K562 (cell line): Measurements from ENCODE around the gene DENND10. TPM values are rescaled to one million over a fixed set of nuclear protein-coding genes. Genes with fewer than 3 reads are reported as not detected.
A peak's percentile ranks its signal among the peaks of the same experiment; 100 is the strongest.
"Not testable (repeated sequence)": the region's sequence is repeated elsewhere in the genome, so short reads cannot be mapped to it uniquely, and the experiment has no call there.

Source experiments
- ATAC-seq: fragments of 200-7000 bp; cut with Tn5 transposase; 3 replicates; pipeline ENCODE4 v1.9.1; 2020; ENCODE audit warnings: moderate library complexity
- BruUV-seq: library from RNA; stranded (reverse); fragments of 400-500 nt; replicated peaks from 2 replicates; lab custom pipeline; 2021; lab: Mats Ljungman, UMichigan
- CTCF ChIA-PET: fragments of 300-600 bp; formaldehyde crosslinking; extraction: SDS; loops from one replicate; lab custom pipeline; 2021; ENCODE audit warnings: low intra/inter-chr PET ratio; lab: Yijun Ruan, JAX
- POLR2A ChIA-PET: fragments of 300-600, 350-650 bp; sonication (Branson Sonifier 250); formaldehyde crosslinking; extraction: SDS; loops from one replicate; lab custom pipeline; 2021; ENCODE audit warnings: antibody characterized with exemption, inconsistent platforms; lab: Yijun Ruan, JAX
- DNase-seq, 4 experiments: peaks; one replicate each; pipeline versions ENCODE4 v3.0.0 to v3.0.0-alpha.2; 2011 to 2018; ENCODE audit warnings: low spot score in 3 of 4, mixed read lengths in 3 of 4; ENCODE audit errors: extremely low read depth in 1 of 4
- FAIRE-seq: peaks from 2 replicates; lab custom pipeline; 2011; peaks lifted over from hg19 to GRCh38; lab: Jason Lieb, UNC
- H2AFZ ChIP-seq: 2 replicates; pipeline ENCODE4 v1.6.0; 2011; ENCODE audit warnings: low read depth, low read length, control low read depth, inconsistent platforms
- H3K27ac ChIP-seq: fragments of 200-600 bp; 3 replicates; pipeline ENCODE4 v1.8.0; 2011; ENCODE audit warnings: low read depth, mild to moderate bottlenecking, control low read depth, inconsistent platforms, low read length, moderate library complexity, mixed read lengths; ENCODE audit errors: extremely low read depth
- H3K27me3 ChIP-seq, 2 experiments: fragments of 300-600 bp in 1 of 2; 2 replicates in 1 of 2; 3 replicates in 1 of 2; pipeline versions ENCODE4 v1.6.0 to v1.8.0; 2011; ENCODE audit warnings: inconsistent platforms in 2 of 2, low read length in 2 of 2, mild to moderate bottlenecking in 1 of 2, mixed read lengths in 1 of 2, moderate library complexity in 1 of 2; ENCODE audit not compliant: control insufficient read depth in 2 of 2, insufficient read depth in 2 of 2
- H3K36me3 ChIP-seq: fragments of 300-600 bp; 3 replicates; pipeline ENCODE4 v1.8.0; 2011; ENCODE audit warnings: mild to moderate bottlenecking, low read length, inconsistent platforms; ENCODE audit not compliant: control insufficient read depth, insufficient read depth
- H3K4me1 ChIP-seq, 2 experiments: fragments of 200-600 bp in 1 of 2; replicated peaks in 1 of 2; 2 replicates in 1 of 2; 3 replicates in 1 of 2; pipeline versions ENCODE4 v1.5.1 to v1.8.0; 2011; ENCODE audit warnings: inconsistent platforms in 2 of 2, low read length in 2 of 2, mild to moderate bottlenecking in 1 of 2, mixed read lengths in 1 of 2, moderate library complexity in 1 of 2; ENCODE audit not compliant: control insufficient read depth in 2 of 2, insufficient read depth in 2 of 2
- H3K4me2 ChIP-seq: 2 replicates; pipeline ENCODE4 v1.6.1; 2011; ENCODE audit warnings: low read length, control low read depth, inconsistent platforms, mixed read lengths; ENCODE audit not compliant: insufficient read depth
- H3K4me3 ChIP-seq: fragments of 200-600 bp; sonication (generic), shearing (Covaris generic); 2 replicates; pipeline ENCODE4 v1.5.1; 2016; ENCODE audit warnings: control low read depth, inconsistent platforms
- H3K79me2 ChIP-seq: fragments of 200-600 bp; 3 replicates; pipeline ENCODE4 v1.8.0; 2011; ENCODE audit warnings: low read length, inconsistent platforms; ENCODE audit not compliant: control insufficient read depth, insufficient read depth
- H3K9ac ChIP-seq, 2 experiments: 2 replicates each; pipeline versions ENCODE4 v1.6.0 to v1.6.1; 2011; ENCODE audit warnings: low read depth in 2 of 2, low read length in 2 of 2, control low read depth in 1 of 2, inconsistent platforms in 1 of 2, mild to moderate bottlenecking in 1 of 2, mixed read lengths in 1 of 2; ENCODE audit not compliant: insufficient read depth in 1 of 2
- H3K9me1 ChIP-seq: one replicate; pipeline ENCODE4 v1.6.0; 2011; ENCODE audit warnings: inconsistent platforms, mild to moderate bottlenecking, low read length, moderate library complexity; ENCODE audit not compliant: control insufficient read depth, insufficient read depth
- H3K9me3 ChIP-seq: replicated peaks from 2 replicates; pipeline ENCODE4 v1.5.1; 2011; ENCODE audit warnings: low read depth, low read length, inconsistent platforms; ENCODE audit not compliant: control insufficient read depth, insufficient read depth
- H4K20me1 ChIP-seq: replicated peaks from 2 replicates; pipeline ENCODE4 v1.6.1; 2011; ENCODE audit warnings: low read length, inconsistent platforms, mixed read lengths; ENCODE audit not compliant: control insufficient read depth, insufficient read depth
- CTCF ChIP-seq, 3 experiments: IDR thresholded peaks in 2 of 3; conservative IDR thresholded peaks in 1 of 3; 2 replicates each; pipeline ENCODE4 v1.5.1; 2011 to 2012; ENCODE audit warnings: low read length in 3 of 3, mild to moderate bottlenecking in 3 of 3, control low read depth in 2 of 3, improper control_type of control experiment in 1 of 3, inconsistent platforms in 1 of 3, low read depth in 1 of 3, mixed read lengths in 1 of 3, moderate library complexity in 1 of 3; ENCODE audit not compliant: insufficient read depth in 2 of 3
- RAD21 ChIP-seq, 2 experiments: fragments of 250-450 bp in 1 of 2; fragments of 450-650 bp in 1 of 2; sonication (Bioruptor Pico) in 1 of 2; formaldehyde crosslinking in 1 of 2; IDR thresholded peaks in 1 of 2; conservative IDR thresholded peaks in 1 of 2; 2 replicates each; pipeline versions ENCODE4 v1.4.0 to v1.8.0; 2020 to 2022; ENCODE audit warnings: mild to moderate bottlenecking in 2 of 2, moderate library complexity in 1 of 2
- ZBTB33 ChIP-seq: sonication (generic); formaldehyde crosslinking; IDR thresholded peaks from 2 replicates; pipeline ENCODE4 v1.8.1; 2023; ENCODE audit warnings: mild to moderate bottlenecking, missing genetic modification reagents
- WGBS: fragments of 100-300 bp; shearing (Covaris generic); methylation state at CpG from one replicate; pipeline ENCODE4 v1.1.6; 2016; ENCODE audit warnings: low coverage, mixed read lengths; ENCODE audit not compliant: insufficient coverage; ENCODE audit errors: missing lambda C conversion rate; 5-methylcytosine and 5-hydroxymethylcytosine counted together
- in situ Hi-C: fragments of 300-500 bp; cut with MboI; formaldehyde crosslinking; loops from 4 replicates; pipeline ENCODE4 v1.15.0; 2018; ENCODE audit warnings: inconsistent platforms, mixed read lengths
- intact Hi-C: fragments of 100-400 bp; cut with micrococcal nuclease; formaldehyde crosslinking; loops from 2 replicates; pipeline ENCODE4 v1.14.2; 2022
- polyA plus RNA-seq, 8 experiments: library from polyadenylated mRNA; depleted of rRNA in 4 of 8; stranded (reverse) in 5 of 8; unstranded in 3 of 8; fragments of >200 nt; fragmentation: Nextera tagmentation in 2 of 8; fragmentation: Illumina TruSeq in 1 of 8; extraction: Ambion mirVana in 2 of 8; extraction: Trizol in 1 of 8; gene quantifications; 2 replicates each; pipeline versions ENCODE4 v1.2.1 to v1.2.3, GENCODE V29; 2011 to 2014; ENCODE audit warnings: inconsistent platforms in 1 of 8, missing spikeins in 1 of 8
- total RNA-seq, 7 experiments: library from RNA; depleted of rRNA in 6 of 7; stranded (reverse); fragments of >200 nt in 6 of 7; fragmentation: Illumina TruSeq in 2 of 7; extraction: Trizol in 2 of 7; gene quantifications; 2 replicates each; pipeline versions ENCODE4 v1.2.1 to v1.2.3, GENCODE V29; 2011 to 2021; ENCODE audit warnings: low replicate concordance in 1 of 7

DENND10 gene
- total and polyA plus RNA-seq, 9 of the 15 experiments (the other 6 are each of a cell fraction or from before 2014, with no cell fraction given), result 9.4 to 20.0 (median 12.5) TPM

- FAIRE-seq, DNase-seq, H3K9me1 ChIP-seq, H4K20me1 ChIP-seq, H3K4me1 ChIP-seq, H3K79me2 ChIP-seq, H3K27ac ChIP-seq, H3K4me2 ChIP-seq, H3K4me3 ChIP-seq, H2AFZ ChIP-seq, H3K9ac ChIP-seq, CTCF ChIA-PET, H3K9me3 ChIP-seq, H3K27me3 ChIP-seq, in situ Hi-C loops, BruUV-seq: not testable (repeated sequence)
- TF ChIP-seq ZBTB33 (CRISPR knock-in tag) (0 out of 2 replicates have a peak, but pooled peaks have one; percentile 6), RAD21 (CRISPR knock-in tag; conservative IDR thresholded peaks at IDR 0.05 in 1 of 2, IDR thresholded peaks at IDR 0.05 in 1 of 2) (peak in 1 of 2 experiments; percentile 11; a peak in 1 of 4 replicates), CTCF (IDR thresholded peaks at IDR 0.05 in 2 of 3, conservative IDR thresholded peaks at IDR 0.05 in 1 of 3; ENCODE audit: insufficient read depth in 2 of 3, low read depth in 1 of 3, low read length in 3 of 3) (peak in 2 of 3 experiments; percentile 12 to 21; a peak in 2 of 6 replicates)
- peaks cover 41% of the 10 kb centered on the region; the same call in 2 of the 3 replicates for H3K36me3 ChIP-seq
- intact Hi-C loops, result loop anchor here (2.0 kb wide), 1 partner anchor 61 kb away; no protein-coding TSS in a partner anchor
- 71% methylated on average over 2 of the region's 8 CpGs for WGBS
- peak; percentile 51 for ATAC-seq
- POLR2A ChIA-PET, result interaction anchor here (0.6 to 1.3 kb wide), 2 partner anchors 9 to 74 kb away, joined by 3 read pairs; no protein-coding TSS in a partner anchor
Observed at GRCh38 chr10:119137878-119138277, 34.0 kb downstream of the DENND10 start.
